ENCODE results near the gene TOB1. TPM values are rescaled to one million over a fixed set of nuclear protein-coding genes. Genes with fewer than 3 reads are reported as not detected.

TOB1 gene
- total and polyA plus RNA-seq, 9 of the 15 experiments (the other 6 are each of a cell fraction or from before 2014, with no cell fraction given): 4.8 to 63.7 (median 13.2) TPM

DNA sequence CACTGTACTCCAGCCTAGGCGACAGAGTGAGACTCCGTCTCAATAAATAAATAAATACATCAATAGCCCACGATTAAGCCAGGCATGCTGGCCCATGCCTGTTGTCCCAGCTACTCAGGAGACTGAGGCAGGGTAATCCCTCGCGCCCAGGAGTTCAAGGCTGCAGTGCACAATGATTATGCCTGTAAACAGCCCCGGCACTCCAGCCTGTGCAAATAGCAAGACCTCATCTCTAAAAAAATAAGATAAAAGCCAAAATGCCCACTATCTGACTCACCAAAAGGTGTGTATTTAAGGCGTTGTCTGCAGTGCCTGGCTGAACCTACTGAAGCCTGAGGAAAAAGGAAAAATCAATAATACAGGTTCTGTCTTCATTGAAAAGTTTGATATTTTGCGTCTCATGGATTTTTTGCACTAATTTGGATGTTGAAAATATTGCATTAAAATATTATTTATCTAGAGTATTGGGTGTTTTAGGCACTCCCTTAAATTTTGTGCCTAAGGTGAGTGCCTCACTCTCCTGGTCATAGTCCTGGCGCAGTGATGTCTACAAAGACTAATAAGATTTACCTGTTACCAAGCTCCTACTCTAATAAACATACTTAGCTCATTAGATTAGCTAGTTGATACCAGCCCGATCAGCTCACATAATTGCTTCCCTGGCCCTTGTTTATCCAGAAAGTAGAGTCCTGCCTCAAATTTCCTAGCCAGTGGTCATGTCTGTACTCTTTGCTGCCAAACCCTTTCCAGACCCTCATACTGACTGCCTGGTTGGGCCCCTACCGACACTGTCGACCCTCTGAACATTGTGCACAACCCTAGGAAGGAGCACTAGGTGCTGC, 24.7 kb upstream of the TOB1 start:
- Histone ChIP-seq H3K4me3 (no peak overlapping the region), H3K79me2 (ENCODE audit: control insufficient read depth, insufficient read depth, low read length) (no peaks in the 10 kb centered on the region), H3K27me3 (ENCODE audit: control insufficient read depth in 2 of 2, insufficient read depth in 2 of 2, low read length in 2 of 2) (no peaks in the 10 kb centered on the region), H3K9ac (ENCODE audit: insufficient read depth in 1 of 2, low read depth in 2 of 2, low read length in 2 of 2) (no peak overlapping the region), H3K9me1 (ENCODE audit: control insufficient read depth, insufficient read depth, low read length) (no peaks in the 10 kb centered on the region), H3K9me3 (replicated peaks; ENCODE audit: control insufficient read depth, insufficient read depth, low read depth, low read length) (no peaks in the 10 kb centered on the region), H3K27ac (ENCODE audit: extremely low read depth, low read depth, low read length) (no peak overlapping the region), H3K4me1 (replicated peaks in 1 of 2; ENCODE audit: control insufficient read depth in 2 of 2, insufficient read depth in 2 of 2, low read length in 2 of 2) (peaks cover 7 to 11% of the 10 kb centered on the region in 2 experiments; a peak in 4 of 5 replicates), H2AFZ (ENCODE audit: low read depth, low read length) (no peak overlapping the region), H3K36me3 (ENCODE audit: control insufficient read depth, insufficient read depth, low read length) (no peaks in the 10 kb centered on the region), H4K20me1 (replicated peaks; ENCODE audit: control insufficient read depth, insufficient read depth, low read length) (no peaks in the 10 kb centered on the region), H3K4me2 (ENCODE audit: insufficient read depth, low read length) (no peak overlapping the region)
- WGBS (ENCODE audit: insufficient coverage, low coverage, missing lambda C conversion rate): 23% methylated on average over 12 of the region's 12 CpGs
- in situ Hi-C loops (cut with MboI) (no loop called here), intact Hi-C loops (cut with micrococcal nuclease) (no loop called here)
- no TSS peak for BruUV-seq (replicated peaks)
- TF ChIP-seq HDAC8 (tag; IDR thresholded peaks at IDR 0.05): no peak
- TF ChIP-seq, protein P1, sequence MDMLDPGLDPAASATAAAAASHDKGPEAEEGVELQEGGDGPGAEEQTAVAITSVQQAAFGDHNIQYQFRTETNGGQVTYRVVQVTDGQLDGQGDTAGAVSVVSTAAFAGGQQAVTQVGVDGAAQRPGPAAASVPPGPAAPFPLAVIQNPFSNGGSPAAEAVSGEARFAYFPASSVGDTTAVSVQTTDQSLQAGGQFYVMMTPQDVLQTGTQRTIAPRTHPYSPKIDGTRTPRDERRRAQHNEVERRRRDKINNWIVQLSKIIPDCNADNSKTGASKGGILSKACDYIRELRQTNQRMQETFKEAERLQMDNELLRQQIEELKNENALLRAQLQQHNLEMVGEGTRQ (CRISPR knock-in tag; IDR thresholded peaks at IDR 0.05): no peak
- TF ChIP-seq, protein P2, sequence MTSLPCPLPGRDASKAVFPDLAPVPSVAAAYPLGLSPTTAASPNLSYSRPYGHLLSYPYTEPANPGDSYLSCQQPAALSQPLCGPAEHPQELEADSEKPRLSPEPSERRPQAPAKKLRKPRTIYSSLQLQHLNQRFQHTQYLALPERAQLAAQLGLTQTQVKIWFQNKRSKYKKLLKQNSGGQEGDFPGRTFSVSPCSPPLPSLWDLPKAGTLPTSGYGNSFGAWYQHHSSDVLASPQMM (CRISPR knock-in tag; IDR thresholded peaks at IDR 0.05): no peak
- TF ChIP-seq POLR2A (conservative IDR thresholded peaks at IDR 0.05): no peak
- no peak for TF ChIP-seq FOXM1 (IDR thresholded peaks at IDR 0.05; ENCODE audit: low read depth)
- TF ChIP-seq FOXM1 (CRISPR knock-in tag; IDR thresholded peaks at IDR 0.05; ENCODE audit: low read depth): no peak
- no peak for TF ChIP-seq NFE2L1 (tag; IDR thresholded peaks at IDR 0.05; ENCODE audit: borderline replicate concordance, low read depth)
- no peak for TF ChIP-seq HDAC6 (IDR thresholded peaks at IDR 0.05; ENCODE audit: low read depth, low read length)
- CTCF ChIA-PET (ENCODE audit: low intra/inter-chr PET ratio): no interaction called here
- DNase-seq (ENCODE audit: extremely low read depth in 1 of 4, low spot score in 3 of 4) (peak in 1 of 4 experiments; percentile 1), FAIRE-seq (no peak), ATAC-seq (no peak)
- POLR2A ChIA-PET: no interaction called here

All from K562 (cell line).